ENCODE measurements around the gene TMEM179.

TMEM179 gene

GRCh38 chr14:104596451-104596918 lies 8.1 kb downstream of the TMEM179 start:
- no peak overlapping the region for H3K4me3 ChIP-seq (ENCODE audit: low read depth, low read length)
- no peak for DNase-seq (ENCODE audit: low read depth)
- TF ChIP-seq, protein P1, sequence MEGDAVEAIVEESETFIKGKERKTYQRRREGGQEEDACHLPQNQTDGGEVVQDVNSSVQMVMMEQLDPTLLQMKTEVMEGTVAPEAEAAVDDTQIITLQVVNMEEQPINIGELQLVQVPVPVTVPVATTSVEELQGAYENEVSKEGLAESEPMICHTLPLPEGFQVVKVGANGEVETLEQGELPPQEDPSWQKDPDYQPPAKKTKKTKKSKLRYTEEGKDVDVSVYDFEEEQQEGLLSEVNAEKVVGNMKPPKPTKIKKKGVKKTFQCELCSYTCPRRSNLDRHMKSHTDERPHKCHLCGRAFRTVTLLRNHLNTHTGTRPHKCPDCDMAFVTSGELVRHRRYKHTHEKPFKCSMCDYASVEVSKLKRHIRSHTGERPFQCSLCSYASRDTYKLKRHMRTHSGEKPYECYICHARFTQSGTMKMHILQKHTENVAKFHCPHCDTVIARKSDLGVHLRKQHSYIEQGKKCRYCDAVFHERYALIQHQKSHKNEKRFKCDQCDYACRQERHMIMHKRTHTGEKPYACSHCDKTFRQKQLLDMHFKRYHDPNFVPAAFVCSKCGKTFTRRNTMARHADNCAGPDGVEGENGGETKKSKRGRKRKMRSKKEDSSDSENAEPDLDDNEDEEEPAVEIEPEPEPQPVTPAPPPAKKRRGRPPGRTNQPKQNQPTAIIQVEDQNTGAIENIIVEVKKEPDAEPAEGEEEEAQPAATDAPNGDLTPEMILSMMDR (IDR thresholded peaks at IDR 0.05; ENCODE audit: low read depth, low read length, missing control alignments) = no peak

GRCh38 chr14:104595911-104596450 lies 8.6 kb downstream of the TMEM179 start:
- no peak overlapping the region for H3K4me3 ChIP-seq (ENCODE audit: low read depth, low read length)
- TF ChIP-seq, protein P1 (IDR thresholded peaks at IDR 0.05; ENCODE audit: low read depth, low read length, missing control alignments) = no peak
- no peak for DNase-seq (ENCODE audit: low read depth)

DNA sequence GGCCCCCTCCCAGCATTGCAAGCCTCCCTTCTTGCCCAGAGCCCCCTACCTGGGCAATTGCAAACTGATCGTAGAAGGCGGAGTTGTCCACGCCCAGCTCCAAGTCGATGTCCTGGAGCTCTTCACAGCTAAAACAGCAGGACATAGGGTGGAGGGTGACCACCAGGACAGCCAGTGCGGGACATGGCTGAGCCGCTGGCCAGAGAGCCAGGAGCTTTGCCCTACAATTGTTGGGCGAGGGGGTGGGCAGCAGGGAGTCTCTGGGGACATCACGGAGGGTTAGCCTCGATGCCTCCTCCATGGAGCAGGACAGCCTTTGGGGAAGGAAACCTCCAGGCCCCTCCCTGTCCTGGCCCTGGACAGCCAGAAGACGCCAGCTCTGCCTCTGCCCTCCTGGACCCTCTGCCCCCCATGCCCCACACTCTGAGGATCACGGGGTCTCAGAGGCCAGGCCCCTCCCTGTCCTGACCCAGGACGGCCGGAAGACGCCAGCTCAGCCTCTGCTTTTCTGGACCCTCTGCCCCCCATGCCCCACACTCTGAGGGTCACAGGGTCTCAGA lies 9.4 kb downstream of the TMEM179 start:
- TF ChIP-seq, protein P1 (IDR thresholded peaks at IDR 0.05; ENCODE audit: low read depth, low read length, missing control alignments) = no peak
- no peak for DNase-seq (ENCODE audit: low read depth)
- no peak overlapping the region for H3K4me3 ChIP-seq (ENCODE audit: low read depth, low read length)

GRCh38 chr14:104594310-104595046 lies 10.1 kb downstream of the TMEM179 start:
- no peak for DNase-seq (ENCODE audit: low read depth)
- TF ChIP-seq, protein P1 (IDR thresholded peaks at IDR 0.05; ENCODE audit: low read depth, low read length, missing control alignments) = no peak
- H3K4me3 ChIP-seq (ENCODE audit: low read depth, low read length) = no peak overlapping the region

DNA sequence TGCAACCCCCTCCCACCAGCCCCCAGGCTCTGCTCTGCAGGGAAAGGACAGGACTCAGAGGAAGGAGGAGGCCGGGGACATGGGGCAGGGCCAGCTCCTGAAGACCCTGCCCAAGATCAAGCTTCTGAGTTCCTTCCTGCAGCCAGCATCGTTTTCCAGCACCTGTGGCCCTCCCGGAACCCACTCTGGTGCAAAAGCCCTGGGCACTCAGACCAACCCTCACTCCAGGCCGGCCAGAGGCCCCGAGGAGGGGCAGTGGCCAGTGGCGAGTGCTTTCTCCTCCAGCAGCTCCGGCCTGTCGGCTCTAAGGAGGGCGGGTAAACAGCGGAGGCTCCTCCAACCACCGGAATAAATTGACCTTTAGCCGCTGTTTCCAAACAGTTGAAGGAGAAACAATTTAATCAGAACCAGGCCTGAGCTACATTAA lies 10.8 kb downstream of the TMEM179 start:
- H3K4me3 ChIP-seq (ENCODE audit: low read depth, low read length) = no peak overlapping the region
- no peak for DNase-seq (ENCODE audit: low read depth)
- TF ChIP-seq, protein P1 (IDR thresholded peaks at IDR 0.05; ENCODE audit: low read depth, low read length, missing control alignments) = no peak

GRCh38 chr14:104593241-104593701 lies 11.3 kb downstream of the TMEM179 start:
- no peak for DNase-seq (ENCODE audit: low read depth)
- TF ChIP-seq, protein P1 (IDR thresholded peaks at IDR 0.05; ENCODE audit: low read depth, low read length, missing control alignments) = no peak
- no peak overlapping the region for H3K4me3 ChIP-seq (ENCODE audit: low read depth, low read length)

Measured in GM12864 (cell line).